Measurements from ENCODE around the gene NPY4R.
"Not testable (repeated sequence)": the region's sequence is repeated elsewhere in the genome, so short reads cannot be mapped to it uniquely, and the experiment has no call there.

GRCh38 chr10:46486459-46486858 is 20.7 kb upstream of the NPY4R start:
- not testable (repeated sequence) for TF ChIP-seq CTCF (IDR thresholded peaks at IDR 0.05 in 2 of 3, conservative IDR thresholded peaks at IDR 0.05 in 1 of 3; ENCODE audit: borderline replicate concordance in 1 of 3, insufficient read depth in 1 of 3, low read depth in 2 of 3, low read length in 2 of 3); POLR2AphosphoS5 (IDR thresholded peaks at IDR 0.05; ENCODE audit: low read depth, low read length); YY1 (IDR thresholded peaks at IDR 0.05; ENCODE audit: extremely low read depth, insufficient replicate concordance, low read depth, low read length); ZNF274 (IDR thresholded peaks at IDR 0.05; ENCODE audit: low read depth, low read length); MAX (IDR thresholded peaks at IDR 0.05); POLR2A (IDR thresholded peaks at IDR 0.05; ENCODE audit: borderline replicate concordance, extremely low read depth, insufficient read depth, insufficient read length); EZH2 (IDR thresholded peaks at IDR 0.05); EZH2phosphoT487 (IDR thresholded peaks at IDR 0.05; ENCODE audit: borderline replicate concordance); ATF3 (IDR thresholded peaks at IDR 0.05); REST (IDR thresholded peaks at IDR 0.05; ENCODE audit: low read depth); EGR1 (IDR thresholded peaks at IDR 0.05; ENCODE audit: low read depth)
